Activated T-helper 9 cell treated with anti-CD3 and anti-CD28 coated beads, Interleukin-2, amount 50 U/mL, for 16 hours (primary cell): ENCODE results near the gene DRAM1.
"Not testable (repeated sequence)": the region's sequence is repeated elsewhere in the genome, so short reads cannot be mapped to it uniquely, and the experiment has no call there.

Experiments
- DNase-seq: peaks from one replicate; pipeline ENCODE4 v3.0.0-alpha.2; 2020; ENCODE audit warnings: low read depth

DRAM1 gene

GRCh38 chr12:101906226-101906625, 28.8 kb downstream of the DRAM1 start:
- DNase-seq, result no peak

- DNase-seq, result no peak
These were observed 31.0 kb downstream of the DRAM1 start for GRCh38 chr12:101908395-101908794.

- no peak for DNase-seq
These were observed 32.3 kb downstream of the DRAM1 start for GRCh38 chr12:101909646-101910045.

- DNase-seq, result no peak
These were observed 38.5 kb downstream of the DRAM1 start for GRCh38 chr12:101915841-101916240.

- DNase-seq, result not testable (repeated sequence)
These were observed 41.4 kb downstream of the DRAM1 start for GRCh38 chr12:101918805-101919204.

GRCh38 chr12:101919447-101919846, 42.1 kb downstream of the DRAM1 start:
- DNase-seq, result no peak

- no peak for DNase-seq
These were observed 43.5 kb downstream of the DRAM1 start for GRCh38 chr12:101920906-101921305.

GRCh38 chr12:101923045-101923718, 45.8 kb downstream of the DRAM1 start:
- no peak for DNase-seq

GRCh38 chr12:101924618-101925017, 47.2 kb downstream of the DRAM1 start:
- no peak for DNase-seq

- no peak for DNase-seq
These were observed 48.0 kb downstream of the DRAM1 start for GRCh38 chr12:101925361-101925760.

GRCh38 chr12:101925935-101926334, 48.6 kb downstream of the DRAM1 start:
- DNase-seq, result no peak

GRCh38 chr12:101927036-101927435, 49.7 kb downstream of the DRAM1 start:
- DNase-seq, result no peak

GRCh38 chr12:101927999-101928398, 50.6 kb downstream of the DRAM1 start:
- no peak for DNase-seq

- DNase-seq, result no peak
These were observed 51.2 kb downstream of the DRAM1 start for GRCh38 chr12:101928556-101928955.

- DNase-seq, result no peak
These were observed 52.1 kb downstream of the DRAM1 start for GRCh38 chr12:101929365-101930041.

- DNase-seq, result no peak
These were observed 54.3 kb downstream of the DRAM1 start for GRCh38 chr12:101931498-101932326.

GRCh38 chr12:101933866-101934514, 56.6 kb downstream of the DRAM1 start:
- no peak for DNase-seq

GRCh38 chr12:101935890-101936746, 58.7 kb downstream of the DRAM1 start:
- no peak for DNase-seq

- no peak for DNase-seq
These were observed 61.9 kb downstream of the DRAM1 start for GRCh38 chr12:101939306-101939705.

GRCh38 chr12:101939856-101940265, 62.5 kb downstream of the DRAM1 start:
- peak; percentile 4 for DNase-seq

GRCh38 chr12:101940400-101940950, 63.1 kb downstream of the DRAM1 start:
- DNase-seq, result no peak
